ENCODE data around the gene CCNY.
"Not testable (repeated sequence)": the region's sequence is repeated elsewhere in the genome, so short reads cannot be mapped to it uniquely, and the experiment has no call there.

The CCNY gene

GRCh38 chr10:35382096-35382495, 45.8 kb downstream of the CCNY start:
- DNase-seq (ENCODE audit: low read depth, low spot score): no peak

GRCh38 chr10:35384265-35384868, 48.1 kb downstream of the CCNY start:
- no peak for DNase-seq (ENCODE audit: low read depth, low spot score)

DNA sequence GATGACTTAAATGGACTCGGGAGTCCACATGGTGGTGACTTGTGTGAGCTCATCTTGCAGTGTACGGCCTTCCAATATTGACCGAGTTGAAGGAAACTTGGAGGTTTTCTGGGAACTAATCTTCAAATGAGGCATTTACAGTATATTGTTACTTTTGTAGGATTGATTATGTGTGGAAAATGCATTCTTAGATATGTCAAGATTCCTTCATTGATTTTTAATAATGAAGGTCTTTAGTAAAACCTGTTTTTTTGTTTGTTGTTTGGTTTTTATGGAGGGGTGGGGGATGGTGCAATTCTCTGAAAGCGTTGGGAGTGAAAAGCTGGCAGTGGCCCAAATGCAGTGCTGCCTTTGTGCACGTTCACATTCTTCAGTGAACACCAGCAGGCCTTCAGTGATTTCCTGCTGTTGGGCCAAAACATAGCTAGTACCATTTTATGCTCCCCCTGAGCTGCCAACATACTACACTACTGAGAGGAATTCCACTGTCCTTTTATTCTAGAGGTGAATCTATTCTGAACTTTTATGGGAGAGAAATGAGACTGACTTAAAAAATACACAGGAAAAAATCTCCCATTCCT, 50.4 kb downstream of the CCNY start:
- no peak for DNase-seq (ENCODE audit: low read depth, low spot score)

DNA sequence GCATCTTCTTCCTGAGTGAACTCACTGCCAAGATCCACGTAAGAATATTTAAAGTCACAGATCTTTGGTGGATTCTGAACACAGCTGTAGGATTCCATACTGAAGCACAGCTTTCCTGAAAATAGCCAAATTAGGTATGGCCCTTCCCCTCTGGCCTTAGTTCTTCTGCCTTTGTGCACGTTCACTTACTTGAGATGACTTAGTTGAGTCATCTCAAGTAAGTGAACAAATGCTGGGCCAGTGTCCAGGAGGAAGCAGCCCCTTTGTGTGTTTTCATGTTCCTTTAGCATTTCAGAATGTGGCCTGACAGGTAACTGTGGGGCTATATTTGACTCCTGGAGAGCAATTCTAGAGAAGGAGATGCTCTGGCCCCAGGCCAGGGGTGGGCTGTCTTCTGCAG, 51.5 kb downstream of the CCNY start:
- no peak for DNase-seq (ENCODE audit: low read depth, low spot score)

DNA sequence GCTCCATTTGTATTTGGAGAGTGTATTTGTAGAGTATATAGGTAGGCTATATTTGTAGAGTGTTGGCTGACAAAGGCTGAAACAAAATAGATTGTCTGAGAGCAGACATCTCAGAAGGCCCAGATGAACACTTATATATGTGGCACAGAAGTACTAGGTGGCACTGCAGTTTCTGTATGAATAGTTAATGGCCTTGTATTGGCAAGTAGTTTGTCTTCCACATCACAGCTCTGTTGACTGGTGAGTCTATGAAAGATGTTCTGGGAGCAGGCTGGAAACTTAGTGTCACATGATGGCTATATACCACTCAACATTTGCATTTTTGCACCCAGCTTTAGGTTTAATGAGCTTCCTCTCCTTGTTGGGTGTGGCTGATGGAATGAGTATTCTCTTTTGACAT, 51.9 kb downstream of the CCNY start:
- DNase-seq (ENCODE audit: low read depth, low spot score): no peak

DNA sequence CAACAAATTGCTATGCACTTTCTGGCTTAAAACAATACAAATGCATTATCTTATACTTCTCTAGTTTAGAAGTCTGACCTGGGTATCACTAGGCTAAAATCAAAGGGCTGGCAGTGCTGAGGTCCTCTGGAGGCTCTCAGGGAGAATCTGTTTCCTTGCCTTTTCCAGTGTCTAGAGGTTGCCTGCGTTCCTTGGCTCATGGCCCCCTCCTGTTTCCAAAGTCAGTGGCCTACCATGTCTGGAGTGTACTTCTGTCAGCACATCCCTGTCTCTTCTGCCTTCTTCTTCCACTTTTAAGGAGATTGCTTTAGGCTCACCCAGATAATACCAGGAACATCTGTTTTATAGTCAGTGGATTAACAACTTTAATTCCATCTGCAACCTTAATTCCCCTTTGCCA, 52.4 kb downstream of the CCNY start:
- no peak for DNase-seq (ENCODE audit: low read depth, low spot score)

- DNase-seq (ENCODE audit: low read depth, low spot score): no peak
These were observed 54.0 kb downstream of the CCNY start for GRCh38 chr10:35390161-35390840.

DNA sequence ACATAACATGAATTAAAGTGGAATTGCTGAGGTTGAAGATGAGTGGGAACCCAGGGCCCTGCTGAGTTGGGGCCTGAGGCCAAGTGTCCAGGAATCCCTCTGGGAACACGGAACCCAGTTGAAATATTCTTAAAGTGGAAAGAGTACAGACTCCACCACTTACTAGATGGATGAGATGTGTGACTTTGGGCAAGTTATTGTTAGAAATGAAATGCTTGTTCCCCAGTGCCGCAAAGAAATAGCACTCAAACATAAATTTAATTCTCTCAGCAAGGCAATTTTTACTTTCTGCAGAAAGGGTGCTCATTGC, 54.5 kb downstream of the CCNY start:
- no peak for DNase-seq (ENCODE audit: low read depth, low spot score)

DNA sequence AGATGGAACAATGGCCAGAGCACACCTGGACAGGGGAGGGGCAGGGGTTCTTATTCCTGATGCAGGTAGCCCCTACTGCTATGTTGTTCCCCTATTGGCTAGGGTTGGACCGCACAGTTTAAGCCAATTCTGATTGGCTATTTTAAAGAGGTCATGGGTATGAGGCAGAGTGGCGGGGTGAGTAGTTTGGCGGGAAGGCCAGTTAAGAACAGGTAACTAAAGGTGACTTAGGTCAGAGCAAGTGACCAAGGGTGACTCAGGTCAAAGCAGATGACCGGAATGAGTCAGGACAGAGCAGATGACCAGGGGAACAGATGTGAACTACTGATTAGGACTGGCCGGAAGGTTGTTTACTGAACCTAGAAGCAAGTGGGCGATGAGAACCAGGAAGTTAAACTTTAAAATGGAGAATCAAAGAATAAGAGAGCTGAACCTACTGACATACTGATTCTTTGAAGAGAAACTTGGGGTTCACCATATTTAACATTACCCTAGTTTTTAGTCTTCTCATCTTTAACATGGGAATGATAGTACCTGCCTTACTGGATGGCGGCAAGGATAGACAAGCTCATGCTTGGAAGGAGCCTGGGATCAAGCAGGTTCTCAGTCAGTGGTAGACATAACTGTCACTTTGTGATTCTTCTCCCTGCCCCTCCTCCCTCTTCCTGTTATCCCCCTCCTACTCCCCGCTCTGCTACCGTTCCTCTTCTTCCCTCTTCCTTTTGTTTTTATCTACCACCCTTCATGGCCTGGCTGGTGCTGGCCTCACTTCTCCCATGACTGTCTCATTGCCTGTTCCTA, 55.0 kb downstream of the CCNY start:
- DNase-seq (ENCODE audit: low read depth, low spot score): no peak

DNA sequence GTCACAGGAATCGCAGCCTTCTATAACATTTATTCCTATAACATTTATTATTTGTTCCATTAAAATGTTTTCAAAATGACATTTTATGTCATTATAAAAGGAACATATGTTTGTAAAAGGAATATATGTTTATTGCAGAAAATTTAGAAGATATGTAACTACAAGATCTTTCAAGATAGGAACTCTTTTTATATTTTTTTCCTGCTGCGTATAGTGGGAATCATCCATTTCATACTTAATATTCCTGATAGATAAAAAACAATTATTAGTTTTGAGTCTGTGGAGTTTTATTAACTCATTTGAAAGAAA, 55.6 kb downstream of the CCNY start:
- no peak for DNase-seq (ENCODE audit: low read depth, low spot score)

DNA sequence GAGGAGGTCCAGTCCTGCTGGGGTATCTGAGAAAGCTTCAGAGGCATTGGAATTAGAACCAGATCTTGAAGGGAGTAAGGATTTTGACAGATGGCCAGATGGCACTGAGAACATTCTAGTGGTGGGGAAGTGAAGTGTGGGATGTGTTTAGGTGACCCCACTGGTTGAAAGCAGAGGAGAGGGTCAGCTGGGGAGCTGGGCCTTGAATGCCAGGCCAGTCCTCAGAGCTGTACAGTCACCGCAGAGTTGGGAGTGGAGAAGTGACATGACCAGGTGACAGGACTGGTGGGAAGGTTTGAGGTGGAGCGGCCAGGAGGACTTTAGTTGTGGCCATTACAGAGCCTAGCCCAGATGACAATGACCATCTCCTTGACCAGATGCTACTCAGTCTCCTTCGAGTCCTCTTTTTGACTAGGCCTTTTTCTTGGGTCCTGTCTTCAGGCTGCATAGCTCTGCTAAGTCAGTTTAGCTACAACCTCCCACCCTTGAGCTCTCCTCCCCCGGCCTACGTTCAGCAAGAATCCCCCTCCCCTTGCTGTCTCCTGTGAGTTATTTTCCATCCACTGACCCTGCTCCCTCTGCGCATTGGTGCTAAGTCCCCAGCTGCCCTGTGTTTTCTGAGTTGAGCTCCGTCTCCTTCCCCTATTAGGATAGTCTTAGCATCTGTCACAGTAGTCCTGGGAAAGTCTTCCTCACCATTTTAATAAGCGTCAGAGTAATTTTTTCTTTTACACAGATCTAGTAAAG, 56.3 kb downstream of the CCNY start:
- no peak for DNase-seq (ENCODE audit: low read depth, low spot score)

GRCh38 chr10:35394411-35394851, 58.1 kb downstream of the CCNY start:
- DNase-seq (ENCODE audit: low read depth, low spot score): no peak

GRCh38 chr10:35394934-35395333, 58.6 kb downstream of the CCNY start:
- DNase-seq (ENCODE audit: low read depth, low spot score): no peak

GRCh38 chr10:35396560-35397434, 60.5 kb downstream of the CCNY start:
- DNase-seq (ENCODE audit: low read depth, low spot score): no peak

GRCh38 chr10:35397953-35398352, 61.6 kb downstream of the CCNY start:
- no peak for DNase-seq (ENCODE audit: low read depth, low spot score)

- no peak for DNase-seq (ENCODE audit: low read depth, low spot score)
These were observed 62.0 kb downstream of the CCNY start for GRCh38 chr10:35398355-35398754.

DNA sequence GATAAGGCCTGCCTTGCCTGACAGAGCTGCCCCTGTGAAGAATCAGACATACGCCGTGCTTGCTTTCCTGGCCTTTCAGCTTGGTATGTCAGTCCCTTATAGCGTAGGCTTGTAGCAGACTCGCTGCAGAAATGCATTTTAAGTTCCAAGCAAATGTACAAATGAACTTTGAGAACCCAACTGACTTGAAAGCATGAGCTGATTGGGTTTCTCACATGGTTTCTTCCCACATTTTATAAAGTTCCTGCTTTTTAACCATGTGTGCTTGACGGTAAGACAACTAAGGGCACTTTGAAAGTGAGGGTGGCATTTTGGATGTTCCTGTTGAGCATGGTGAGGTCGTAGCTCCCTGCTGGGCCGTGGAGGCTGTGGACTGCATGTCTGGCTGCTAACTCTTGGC, 62.6 kb downstream of the CCNY start:
- no peak for DNase-seq (ENCODE audit: low read depth, low spot score)

GRCh38 chr10:35399414-35400009, 63.2 kb downstream of the CCNY start:
- DNase-seq (ENCODE audit: low read depth, low spot score): no peak

- DNase-seq (ENCODE audit: low read depth, low spot score): no peak
These were observed 64.4 kb downstream of the CCNY start for GRCh38 chr10:35400595-35401268.

GRCh38 chr10:35403491-35403890, 67.2 kb downstream of the CCNY start:
- DNase-seq (ENCODE audit: low read depth, low spot score): not testable (repeated sequence)

All from activated naive CD8-positive, alpha-beta T cell treated with anti-CD3 and anti-CD28 coated beads, Interleukin-2, amount 50 U/mL, for 16 hours (primary cell).